SK-N-SH treated with all-trans-retinoic acid at 6 μM for 48 hours (cell line): Measurements from ENCODE around the gene FES.

Experiments used
- ATAC-seq: fragments of 200-7000 bp; cut with Tn5 transposase; 3 replicates; pipeline ENCODE4 v1.9.1; 2020; ENCODE audit warnings: mild to moderate bottlenecking, moderate library complexity
- ARNTL ChIP-seq: fragments of 450-650 bp; formaldehyde crosslinking; IDR thresholded peaks from 2 replicates; pipeline ENCODE4 v1.5.0; 2020; ENCODE audit warnings: low read depth, mild to moderate bottlenecking, moderate library complexity, borderline replicate concordance
- ESRRG ChIP-seq: fragments of 250-450 bp; sonication (Bioruptor Pico); IDR thresholded peaks from 2 replicates; pipeline ENCODE4 v1.6.1; 2021; ENCODE audit warnings: mild to moderate bottlenecking
- GLIS3 ChIP-seq: fragments of 250-450 bp; sonication (Bioruptor Pico); IDR thresholded peaks from 2 replicates; pipeline ENCODE4 v1.5.0; 2020; ENCODE audit warnings: mild to moderate bottlenecking, moderate library complexity
- ISL1 ChIP-seq: fragments of 250-450 bp; sonication (Bioruptor Pico); IDR thresholded peaks from 2 replicates; pipeline ENCODE4 v2.1.2; 2022; ENCODE audit warnings: mild to moderate bottlenecking, moderate library complexity
- OSR1 ChIP-seq: fragments of 250-450 bp; sonication (Bioruptor Pico); IDR thresholded peaks from 2 replicates; pipeline ENCODE4 v1.8.0; 2022; ENCODE audit warnings: moderate library complexity, mild to moderate bottlenecking, inconsistent platforms
- PPARA ChIP-seq: fragments of 250-450 bp; sonication (Bioruptor Pico); IDR thresholded peaks from 2 replicates; pipeline ENCODE4 v1.5.0; 2020; ENCODE audit warnings: mild to moderate bottlenecking, borderline replicate concordance
- SNAI2 ChIP-seq: fragments of 250-450 bp; sonication (Bioruptor Pico); IDR thresholded peaks from 2 replicates; pipeline ENCODE4 v1.5.0; 2020; ENCODE audit warnings: mild to moderate bottlenecking, moderate library complexity
- TCF4 ChIP-seq: fragments of 250-450 bp; sonication (Bioruptor Pico); IDR thresholded peaks from 2 replicates; pipeline ENCODE4 v1.8.0; 2021; ENCODE audit warnings: mild to moderate bottlenecking, moderate library complexity, borderline replicate concordance
- TOX ChIP-seq: fragments of 250-450 bp; sonication (Bioruptor Pico); IDR thresholded peaks from 2 replicates; pipeline ENCODE4 v1.8.0; 2021; ENCODE audit warnings: mild to moderate bottlenecking, moderate library complexity, borderline replicate concordance
- ZC3H10 ChIP-seq: fragments of 250-450 bp; sonication (Bioruptor Pico); IDR thresholded peaks from 2 replicates; pipeline ENCODE4 v1.5.1; 2021; ENCODE audit warnings: mild to moderate bottlenecking, moderate library complexity
- ZFP3 ChIP-seq: fragments of 250-450 bp; sonication (Bioruptor Pico); IDR thresholded peaks from 2 replicates; pipeline ENCODE4 v1.5.0; 2020; ENCODE audit warnings: mild to moderate bottlenecking, moderate library complexity
- ZFP30 ChIP-seq: fragments of 450-650 bp; formaldehyde crosslinking; IDR thresholded peaks from 2 replicates; pipeline ENCODE4 v1.5.0; 2022; ENCODE audit warnings: mild to moderate bottlenecking, moderate library complexity
- ZNF565 ChIP-seq: fragments of 450-650 bp; formaldehyde crosslinking; conservative IDR thresholded peaks from 2 replicates; pipeline ENCODE4 v1.5.0; 2020; ENCODE audit warnings: low read depth, mild to moderate bottlenecking, moderate library complexity
- ZNF70 ChIP-seq: fragments of 450-650 bp; formaldehyde crosslinking; IDR thresholded peaks from 2 replicates; pipeline ENCODE4 v1.5.0; 2020; ENCODE audit warnings: mild to moderate bottlenecking, moderate library complexity
- ZNF8 ChIP-seq: fragments of 450-650 bp; formaldehyde crosslinking; IDR thresholded peaks from 2 replicates; pipeline ENCODE4 v1.5.0; 2020; ENCODE audit warnings: mild to moderate bottlenecking, moderate library complexity
- TF ChIP-seq, protein P1 (sequence below): fragments of 250-450 bp; sonication (Bioruptor Pico); IDR thresholded peaks from 2 replicates; pipeline ENCODE4 v1.8.0; 2020; ENCODE audit warnings: mild to moderate bottlenecking, moderate library complexity, borderline replicate concordance
- TF ChIP-seq, protein P2 (sequence below): fragments of 250-450 bp; sonication (Bioruptor Pico); IDR thresholded peaks from 2 replicates; pipeline ENCODE4 v1.5.1; 2021; ENCODE audit warnings: mild to moderate bottlenecking, moderate library complexity
- TF ChIP-seq, protein P3 (sequence below): fragments of 250-450 bp; sonication (Bioruptor Pico); IDR thresholded peaks from 2 replicates; pipeline ENCODE4 v1.8.0; 2021; ENCODE audit warnings: low read depth, mild to moderate bottlenecking, moderate library complexity, borderline replicate concordance
- TF ChIP-seq, protein P4 (sequence below): fragments of 250-450 bp; sonication (Bioruptor Pico); IDR thresholded peaks from 2 replicates; pipeline ENCODE4 v1.5.0; 2020; ENCODE audit warnings: mild to moderate bottlenecking, moderate library complexity

FES gene

DNA sequence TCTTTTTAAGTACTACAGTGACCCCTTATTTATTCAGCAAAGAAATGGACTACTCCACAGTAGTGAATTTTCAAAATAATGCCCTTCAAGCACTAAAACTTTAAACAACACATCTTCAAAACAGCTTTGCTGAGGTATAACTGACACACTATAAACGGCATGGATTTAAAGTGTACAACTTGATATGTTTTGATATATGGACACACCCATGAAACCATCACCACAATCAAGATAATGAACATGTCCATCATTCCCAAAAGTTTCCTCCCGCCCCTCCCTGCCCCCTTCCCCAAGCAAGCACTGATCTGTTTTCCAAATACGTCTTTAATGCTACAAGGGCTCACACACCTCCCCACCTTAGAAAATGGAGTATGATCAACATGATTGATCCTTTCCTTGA, 17.5 kb upstream of the FES start (continued):
- TF ChIP-seq, protein P1, sequence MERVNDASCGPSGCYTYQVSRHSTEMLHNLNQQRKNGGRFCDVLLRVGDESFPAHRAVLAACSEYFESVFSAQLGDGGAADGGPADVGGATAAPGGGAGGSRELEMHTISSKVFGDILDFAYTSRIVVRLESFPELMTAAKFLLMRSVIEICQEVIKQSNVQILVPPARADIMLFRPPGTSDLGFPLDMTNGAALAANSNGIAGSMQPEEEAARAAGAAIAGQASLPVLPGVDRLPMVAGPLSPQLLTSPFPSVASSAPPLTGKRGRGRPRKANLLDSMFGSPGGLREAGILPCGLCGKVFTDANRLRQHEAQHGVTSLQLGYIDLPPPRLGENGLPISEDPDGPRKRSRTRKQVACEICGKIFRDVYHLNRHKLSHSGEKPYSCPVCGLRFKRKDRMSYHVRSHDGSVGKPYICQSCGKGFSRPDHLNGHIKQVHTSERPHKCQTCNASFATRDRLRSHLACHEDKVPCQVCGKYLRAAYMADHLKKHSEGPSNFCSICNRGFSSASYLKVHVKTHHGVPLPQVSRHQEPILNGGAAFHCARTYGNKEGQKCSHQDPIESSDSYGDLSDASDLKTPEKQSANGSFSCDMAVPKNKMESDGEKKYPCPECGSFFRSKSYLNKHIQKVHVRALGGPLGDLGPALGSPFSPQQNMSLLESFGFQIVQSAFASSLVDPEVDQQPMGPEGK (CRISPR knock-in tag): no peak
- TF ChIP-seq, all 23 proteins: peak for 0

DNA sequence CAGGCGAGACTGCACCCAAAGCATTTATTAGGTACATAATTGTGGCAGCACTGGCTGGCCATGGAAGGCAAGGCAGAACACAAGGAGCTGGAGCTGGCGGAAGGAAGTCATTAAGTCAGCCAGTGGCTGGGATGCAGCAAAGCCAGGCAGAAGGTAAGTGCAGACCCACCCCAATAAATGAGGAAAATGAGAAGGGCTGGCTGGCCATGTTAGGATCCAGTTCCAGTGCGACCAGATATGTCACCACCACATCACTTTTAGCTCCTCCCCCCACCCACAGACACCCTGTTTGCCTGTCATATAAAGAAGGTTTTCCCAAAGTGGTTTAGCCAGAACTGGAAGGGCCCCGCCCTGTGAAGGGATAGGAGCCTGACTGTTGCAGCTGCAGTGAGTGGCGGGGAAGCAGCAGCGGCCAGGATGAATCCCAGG, 16.0 kb upstream of the FES start, which contains the start of gene FURIN:
Gene FURIN (plus strand): TSS at position 328 of the 429 bp plus-strand sequence. CDS start 7,153 bp downstream, outside the sequence.
- TF ChIP-seq TOX (CRISPR knock-in tag) (no peak), ISL1 (CRISPR knock-in tag) (no peak), ZFP3 (CRISPR knock-in tag) (no peak)
- TF ChIP-seq, protein P2, sequence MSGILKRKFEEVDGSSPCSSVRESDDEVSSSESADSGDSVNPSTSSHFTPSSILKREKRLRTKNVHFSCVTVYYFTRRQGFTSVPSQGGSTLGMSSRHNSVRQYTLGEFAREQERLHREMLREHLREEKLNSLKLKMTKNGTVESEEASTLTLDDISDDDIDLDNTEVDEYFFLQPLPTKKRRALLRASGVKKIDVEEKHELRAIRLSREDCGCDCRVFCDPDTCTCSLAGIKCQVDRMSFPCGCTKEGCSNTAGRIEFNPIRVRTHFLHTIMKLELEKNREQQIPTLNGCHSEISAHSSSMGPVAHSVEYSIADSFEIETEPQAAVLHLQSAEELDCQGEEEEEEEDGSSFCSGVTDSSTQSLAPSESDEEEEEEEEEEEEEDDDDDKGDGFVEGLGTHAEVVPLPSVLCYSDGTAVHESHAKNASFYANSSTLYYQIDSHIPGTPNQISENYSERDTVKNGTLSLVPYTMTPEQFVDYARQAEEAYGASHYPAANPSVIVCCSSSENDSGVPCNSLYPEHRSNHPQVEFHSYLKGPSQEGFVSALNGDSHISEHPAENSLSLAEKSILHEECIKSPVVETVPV (CRISPR knock-in tag): no peak
- TF ChIP-seq, protein P3, sequence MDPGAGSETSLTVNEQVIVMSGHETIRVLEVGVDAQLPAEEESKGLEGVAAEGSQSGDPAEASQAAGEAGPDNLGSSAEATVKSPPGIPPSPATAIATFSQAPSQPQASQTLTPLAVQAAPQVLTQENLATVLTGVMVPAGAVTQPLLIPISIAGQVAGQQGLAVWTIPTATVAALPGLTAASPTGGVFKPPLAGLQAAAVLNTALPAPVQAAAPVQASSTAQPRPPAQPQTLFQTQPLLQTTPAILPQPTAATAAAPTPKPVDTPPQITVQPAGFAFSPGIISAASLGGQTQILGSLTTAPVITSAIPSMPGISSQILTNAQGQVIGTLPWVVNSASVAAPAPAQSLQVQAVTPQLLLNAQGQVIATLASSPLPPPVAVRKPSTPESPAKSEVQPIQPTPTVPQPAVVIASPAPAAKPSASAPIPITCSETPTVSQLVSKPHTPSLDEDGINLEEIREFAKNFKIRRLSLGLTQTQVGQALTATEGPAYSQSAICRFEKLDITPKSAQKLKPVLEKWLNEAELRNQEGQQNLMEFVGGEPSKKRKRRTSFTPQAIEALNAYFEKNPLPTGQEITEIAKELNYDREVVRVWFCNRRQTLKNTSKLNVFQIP: no peak
- TF ChIP-seq, protein P1 (CRISPR knock-in tag): no peak
- TF ChIP-seq, all 23 proteins: peak for 0
- no peak for ATAC-seq

DNA sequence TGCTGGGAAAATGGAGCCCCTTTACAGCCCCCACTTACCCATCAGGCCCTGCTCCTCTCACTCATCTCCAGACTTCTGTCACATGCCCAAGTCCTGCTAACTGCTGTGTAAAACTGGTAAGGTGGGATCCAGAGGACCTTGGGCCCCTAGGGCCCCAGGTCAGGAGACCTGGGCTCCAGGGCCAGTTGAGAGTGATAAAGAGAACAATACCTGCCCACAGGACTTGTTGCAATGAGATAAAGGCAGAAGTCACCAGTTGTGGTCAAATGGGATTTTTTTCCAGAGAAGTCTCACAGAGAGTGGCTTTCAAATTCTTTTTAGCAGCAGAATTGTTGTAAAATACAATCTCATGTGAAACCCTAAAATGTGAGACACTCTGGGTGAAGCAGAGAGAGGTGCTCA, 15.2 kb upstream of the FES start:
- TF ChIP-seq ZNF565 (CRISPR knock-in tag): no peak
- no peak for TF ChIP-seq GLIS3
- no peak for TF ChIP-seq TOX (CRISPR knock-in tag)
- TF ChIP-seq, protein P4, sequence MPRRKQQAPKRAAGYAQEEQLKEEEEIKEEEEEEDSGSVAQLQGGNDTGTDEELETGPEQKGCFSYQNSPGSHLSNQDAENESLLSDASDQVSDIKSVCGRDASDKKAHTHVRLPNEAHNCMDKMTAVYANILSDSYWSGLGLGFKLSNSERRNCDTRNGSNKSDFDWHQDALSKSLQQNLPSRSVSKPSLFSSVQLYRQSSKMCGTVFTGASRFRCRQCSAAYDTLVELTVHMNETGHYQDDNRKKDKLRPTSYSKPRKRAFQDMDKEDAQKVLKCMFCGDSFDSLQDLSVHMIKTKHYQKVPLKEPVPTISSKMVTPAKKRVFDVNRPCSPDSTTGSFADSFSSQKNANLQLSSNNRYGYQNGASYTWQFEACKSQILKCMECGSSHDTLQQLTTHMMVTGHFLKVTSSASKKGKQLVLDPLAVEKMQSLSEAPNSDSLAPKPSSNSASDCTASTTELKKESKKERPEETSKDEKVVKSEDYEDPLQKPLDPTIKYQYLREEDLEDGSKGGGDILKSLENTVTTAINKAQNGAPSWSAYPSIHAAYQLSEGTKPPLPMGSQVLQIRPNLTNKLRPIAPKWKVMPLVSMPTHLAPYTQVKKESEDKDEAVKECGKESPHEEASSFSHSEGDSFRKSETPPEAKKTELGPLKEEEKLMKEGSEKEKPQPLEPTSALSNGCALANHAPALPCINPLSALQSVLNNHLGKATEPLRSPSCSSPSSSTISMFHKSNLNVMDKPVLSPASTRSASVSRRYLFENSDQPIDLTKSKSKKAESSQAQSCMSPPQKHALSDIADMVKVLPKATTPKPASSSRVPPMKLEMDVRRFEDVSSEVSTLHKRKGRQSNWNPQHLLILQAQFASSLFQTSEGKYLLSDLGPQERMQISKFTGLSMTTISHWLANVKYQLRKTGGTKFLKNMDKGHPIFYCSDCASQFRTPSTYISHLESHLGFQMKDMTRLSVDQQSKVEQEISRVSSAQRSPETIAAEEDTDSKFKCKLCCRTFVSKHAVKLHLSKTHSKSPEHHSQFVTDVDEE: no peak
- TF ChIP-seq ISL1 (CRISPR knock-in tag): no peak
- TF ChIP-seq, protein P1 (CRISPR knock-in tag): no peak
- no peak for TF ChIP-seq ESRRG (CRISPR knock-in tag)
- TF ChIP-seq OSR1: no peak
- TF ChIP-seq ZNF8 (CRISPR knock-in tag): no peak
- no peak for TF ChIP-seq TCF4 (CRISPR knock-in tag)
- no peak for TF ChIP-seq ZFP30 (CRISPR knock-in tag)
- no peak for TF ChIP-seq PPARA (CRISPR knock-in tag)
- TF ChIP-seq ZNF70: no peak
- TF ChIP-seq, protein P3: no peak
- no peak for TF ChIP-seq SNAI2 (CRISPR knock-in tag)
- TF ChIP-seq ZC3H10 (CRISPR knock-in tag): no peak
- TF ChIP-seq ARNTL (CRISPR knock-in tag): no peak
- no peak for ATAC-seq
